Spleen (tissue), 11 donors: ENCODE measurements around the gene DGKE. TPM values are rescaled to one million over a fixed set of nuclear protein-coding genes. Genes with fewer than 3 reads are reported as not detected.

Source experiments
- DNase-seq: peaks from one replicate; pipeline ENCODE4 v3.0.0-alpha.2; 2020
- H3K27ac ChIP-seq, 8 donors: fragments of 200-600 bp; sonication (generic) in 7 of 8; 1 replicate in 4 of 8; 2 replicates in 4 of 8; pipeline versions ENCODE4 v1.5.0 to v1.8.0; 2016 to 2021; ENCODE audit warnings: inconsistent platforms in 4 of 8, mild to moderate bottlenecking in 4 of 8, moderate library complexity in 1 of 8
- H3K27me3 ChIP-seq, 7 donors: fragments of 200-600 bp; sonication (generic) in 6 of 7; replicated peaks in 1 of 7; 1 replicate in 4 of 7; 2 replicates in 3 of 7; pipeline versions ENCODE4 v1.5.0 to v1.8.0; 2016 to 2021; ENCODE audit warnings: inconsistent platforms in 3 of 7, mild to moderate bottlenecking in 1 of 7
- H3K36me3 ChIP-seq, 6 donors: fragments of 200-600 bp; sonication (generic) in 5 of 6; 1 replicate in 4 of 6; 2 replicates in 2 of 6; pipeline versions ENCODE4 v1.5.0 to v1.8.0; 2016 to 2021; ENCODE audit warnings: inconsistent platforms in 2 of 6
- H3K4me1 ChIP-seq, 6 donors: fragments of 200-600 bp; sonication (generic) in 5 of 6; 1 replicate in 3 of 6; 2 replicates in 3 of 6; pipeline versions ENCODE4 v1.5.0 to v1.8.0; 2016 to 2021; ENCODE audit warnings: inconsistent platforms in 3 of 6
- H3K4me3 ChIP-seq, 8 donors: fragments of 200-600 bp; sonication (generic) in 7 of 8; 1 replicate in 4 of 8; 2 replicates in 4 of 8; pipeline versions ENCODE4 v1.5.0 to v1.8.0; 2016 to 2021; ENCODE audit warnings: inconsistent platforms in 4 of 8, mild to moderate bottlenecking in 4 of 8, moderate library complexity in 2 of 8
- H3K9me3 ChIP-seq, 8 donors: fragments of 200-600 bp; sonication (generic) in 7 of 8; 1 replicate in 4 of 8; 2 replicates in 4 of 8; pipeline versions ENCODE4 v1.5.0 to v1.8.0; 2016 to 2021; ENCODE audit warnings: inconsistent platforms in 4 of 8
- POLR2A ChIP-seq, 3 donors: fragments of 450-650 bp; IDR thresholded peaks; one replicate each; pipeline ENCODE4 v1.5.1; 2017; ENCODE audit warnings: antibody characterized with exemption in 3 of 3, mild to moderate bottlenecking in 1 of 3
- POLR2AphosphoS5 ChIP-seq, 3 donors: sonication (generic); formaldehyde crosslinking; IDR thresholded peaks; one replicate each; pipeline ENCODE4 v1.5.1; 2017; ENCODE audit warnings: antibody characterized with exemption in 3 of 3
- WGBS, 5 donors: extraction: QIAGEN DNeasy Blood & Tissue Kit in 3 of 5; methylation state at CpG; one replicate each; pipeline versions ENCODE4 v1.1.5 to v1.1.7; 2013 to 2018; 5-methylcytosine and 5-hydroxymethylcytosine counted together
- intact Hi-C: fragments of 100-400 bp; cut with DNase I; formaldehyde crosslinking; loops from one replicate; pipeline ENCODE4 v1.15.0; 2023; ENCODE audit warnings: low total_unique reads
- polyA plus RNA-seq, 3 donors: library from polyadenylated mRNA; stranded (reverse); fragments of 200-250 nt; gene quantifications; one replicate each; pipeline ENCODE4 v1.2.1, GENCODE V29; 2013
- total RNA-seq, 7 donors: library from RNA; depleted of rRNA in 3 of 7; stranded (reverse); fragments of >200 nt in 3 of 7; fragmentation: NEBNext Ultra II Directional in 4 of 7; extraction: Animal tissue kit (Norgen Biotek cat#: 25700) in 4 of 7; gene quantifications; one replicate each; pipeline versions ENCODE4 v1.1.0 to v1.2.1, GENCODE V29; 2016 to 2021
- TF ChIP-seq, protein P1 (sequence below), 11 experiments: fragments of 200-600 bp in 7 of 11; fragments of 450-650 bp in 4 of 11; sonication (generic) in 4 of 11; IDR thresholded peaks in 8 of 11; conservative IDR thresholded peaks in 3 of 11; 1 replicate in 7 of 11; 2 replicates in 4 of 11; pipeline versions ENCODE4 v1.4.0 to v1.8.0; 2016 to 2021; ENCODE audit warnings: antibody characterized with exemption in 11 of 11, inconsistent platforms in 4 of 11, mild to moderate bottlenecking in 1 of 11
- donor health status: healthy with polysubstance abuse.
- donor health status: DM: no; HTN: no; CAD: no; lungs with moderate emphysema.
- donor health status: DM: no; HTN: no; CAD: no.
- donor health status: Bipolar disorder and iron deficiency.
- donor health status: healthy.
- donor health status: DM: no; HTN: no; CAD: no.
- donor health status: DM: yes; HTN: yes; CAD: no.

Gene DGKE
- total and polyA plus RNA-seq, 10 donors, result 2.3 to 37.3 (median 22.2) TPM

DNA sequence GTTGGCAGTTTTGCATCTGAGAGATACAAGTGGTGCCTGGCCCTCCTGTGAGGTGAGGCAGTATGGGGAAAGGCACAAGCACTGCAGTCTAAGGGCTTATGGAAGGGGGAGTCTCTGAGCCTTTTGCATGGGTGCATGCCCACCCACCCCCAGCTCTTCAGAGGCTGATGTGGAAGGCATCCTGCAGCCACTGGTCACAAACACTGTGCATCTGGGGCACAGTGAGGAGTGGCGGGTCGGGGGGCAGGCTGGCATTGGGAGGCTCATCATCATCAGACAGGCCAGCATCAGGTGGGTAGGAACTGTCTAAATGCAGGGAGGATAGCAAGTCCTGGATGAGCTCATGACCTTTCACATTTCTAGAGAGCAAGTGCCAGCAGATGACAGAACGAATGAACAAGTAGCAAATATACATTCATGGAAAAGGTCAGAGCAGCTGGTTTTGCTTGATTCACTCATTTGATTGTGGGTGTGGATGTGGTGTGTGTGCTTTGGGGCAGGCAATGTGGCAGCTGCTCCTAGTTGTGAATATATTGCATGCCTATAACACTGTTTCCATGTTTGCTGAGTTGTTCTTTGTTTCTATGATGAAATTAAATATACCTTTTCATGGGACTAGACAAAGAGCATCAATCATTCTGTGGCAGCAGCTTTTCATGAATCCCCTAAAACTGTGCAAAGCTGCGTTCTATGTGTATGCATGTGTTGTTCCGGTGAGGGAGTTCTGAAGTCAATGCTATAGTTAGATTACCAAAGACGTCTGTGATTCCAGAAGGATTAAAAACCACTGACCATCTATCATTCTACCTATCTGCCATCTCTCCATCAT is 50.7 kb downstream of the DGKE start:
- 86 to 91% (median 89%) methylated on average over 6 of the region's 6 CpGs for WGBS, 5 donors
- DNase-seq, result no peak
- no peaks in the 10 kb centered on the region for H3K27me3 ChIP-seq

DNA sequence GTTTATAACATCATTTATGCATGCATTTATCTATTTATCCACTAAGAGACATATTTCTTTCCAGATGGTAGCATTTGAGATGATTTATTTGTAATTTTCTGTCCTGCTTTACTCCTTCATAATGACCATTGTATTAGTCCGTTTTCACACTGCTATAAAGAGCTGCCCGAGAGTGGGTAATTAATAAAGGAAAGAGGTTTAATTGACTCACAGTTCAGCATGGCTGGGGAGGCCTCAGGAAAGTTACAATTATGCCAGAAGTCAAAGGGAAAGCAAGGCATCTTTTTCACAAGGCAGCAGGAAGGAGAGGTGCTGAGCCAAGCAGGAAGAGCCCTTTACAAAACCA is 51.3 kb downstream of the DGKE start:
- no peak for DNase-seq
- TF ChIP-seq POLR2A (IDR thresholded peaks at IDR 0.05), result no peak
- TF ChIP-seq, protein P1, sequence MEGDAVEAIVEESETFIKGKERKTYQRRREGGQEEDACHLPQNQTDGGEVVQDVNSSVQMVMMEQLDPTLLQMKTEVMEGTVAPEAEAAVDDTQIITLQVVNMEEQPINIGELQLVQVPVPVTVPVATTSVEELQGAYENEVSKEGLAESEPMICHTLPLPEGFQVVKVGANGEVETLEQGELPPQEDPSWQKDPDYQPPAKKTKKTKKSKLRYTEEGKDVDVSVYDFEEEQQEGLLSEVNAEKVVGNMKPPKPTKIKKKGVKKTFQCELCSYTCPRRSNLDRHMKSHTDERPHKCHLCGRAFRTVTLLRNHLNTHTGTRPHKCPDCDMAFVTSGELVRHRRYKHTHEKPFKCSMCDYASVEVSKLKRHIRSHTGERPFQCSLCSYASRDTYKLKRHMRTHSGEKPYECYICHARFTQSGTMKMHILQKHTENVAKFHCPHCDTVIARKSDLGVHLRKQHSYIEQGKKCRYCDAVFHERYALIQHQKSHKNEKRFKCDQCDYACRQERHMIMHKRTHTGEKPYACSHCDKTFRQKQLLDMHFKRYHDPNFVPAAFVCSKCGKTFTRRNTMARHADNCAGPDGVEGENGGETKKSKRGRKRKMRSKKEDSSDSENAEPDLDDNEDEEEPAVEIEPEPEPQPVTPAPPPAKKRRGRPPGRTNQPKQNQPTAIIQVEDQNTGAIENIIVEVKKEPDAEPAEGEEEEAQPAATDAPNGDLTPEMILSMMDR (IDR thresholded peaks at IDR 0.05 in 8 of 11, conservative IDR thresholded peaks at IDR 0.05 in 3 of 11), result no peak
- WGBS, 5 donors, result 67 to 85% (median 75%) methylated on average over 2 of the region's 2 CpGs
- Histone ChIP-seq H3K9me3 (peaks cover 0 to 24% (median 20%) of the 10 kb centered on the region in 8 donors), H3K4me1 (peaks cover 0 to 25% (median 5%) of the 10 kb centered on the region in 6 donors), H3K4me3 (no peak overlapping the region), H3K27me3 (no peaks in the 10 kb centered on the region), H3K27ac (peak overlapping the region in 6 of 8 donors; percentile 2 to 42 (median 26)), H3K36me3 (peaks cover 0 to 66% (median 38%) of the 10 kb centered on the region in 6 donors)
- intact Hi-C loops, result no loop called here

More for the DNA sequence above, 50.7 kb downstream of the DGKE start:
- intact Hi-C loops, result no loop called here
- peaks cover 0 to 24% (median 20%) of the 10 kb centered on the region in 8 donors for H3K9me3 ChIP-seq
- H3K36me3 ChIP-seq, result peaks cover 0 to 60% (median 32%) of the 10 kb centered on the region in 6 donors
- peaks cover 0 to 29% (median 7%) of the 10 kb centered on the region in 6 donors for H3K4me1 ChIP-seq
- TF ChIP-seq POLR2AphosphoS5 (IDR thresholded peaks at IDR 0.05) (peak; percentile 18 to 67 (median 53)), POLR2A (IDR thresholded peaks at IDR 0.05) (no peak)
- TF ChIP-seq, protein P1 (IDR thresholded peaks at IDR 0.05 in 8 of 11, conservative IDR thresholded peaks at IDR 0.05 in 3 of 11), result no peak
- no peak overlapping the region for H3K4me3 ChIP-seq
- peak overlapping the region in 1 of 8 donors; percentile 39 for H3K27ac ChIP-seq

GRCh38 chr17:56886288-56886731 is 52.4 kb downstream of the DGKE start:
- Histone ChIP-seq H3K9me3 (peaks cover 0 to 24% (median 20%) of the 10 kb centered on the region in 8 donors), H3K36me3 (peaks cover 0 to 76% (median 49%) of the 10 kb centered on the region in 6 donors), H3K27me3 (no peaks in the 10 kb centered on the region), H3K4me1 (peaks cover 0 to 26% (median 6%) of the 10 kb centered on the region in 6 donors), H3K27ac (peak overlapping the region in 4 of 8 donors; percentile 2 to 42 (median 23)), H3K4me3 (no peak overlapping the region)
- DNase-seq, result no peak
- 64 to 82% (median 76%) methylated on average over 2 of the region's 2 CpGs for WGBS, 5 donors
- TF ChIP-seq POLR2AphosphoS5 (IDR thresholded peaks at IDR 0.05), result peak in 2 of 3 donors; percentile 23 to 40
- TF ChIP-seq POLR2A (IDR thresholded peaks at IDR 0.05), result no peak
- intact Hi-C loops, result no loop called here

DNA sequence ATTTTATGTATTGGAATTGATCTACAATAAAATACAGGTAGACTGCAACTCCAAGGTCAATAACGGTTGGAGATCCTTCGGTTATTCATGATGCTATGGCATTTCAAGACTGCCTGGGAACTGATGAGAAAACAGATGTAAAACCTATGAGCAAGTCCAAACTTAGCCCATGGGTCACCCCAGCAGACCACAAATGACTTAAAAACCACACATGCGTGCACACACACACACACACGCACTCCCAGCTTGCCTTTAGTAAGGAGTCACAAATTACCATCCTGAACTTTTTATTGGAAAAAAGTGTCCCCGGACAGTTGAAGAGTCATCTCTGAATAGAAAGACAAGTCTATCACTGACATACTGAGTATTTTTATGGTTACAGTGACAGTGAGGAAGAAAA is 53.2 kb downstream of the DGKE start:
- H3K36me3 ChIP-seq, result peaks cover 0 to 78% (median 57%) of the 10 kb centered on the region in 6 donors
- intact Hi-C loops, result no loop called here

More for the DNA sequence above, 53.2 kb downstream of the DGKE start:
- TF ChIP-seq, protein P1 (IDR thresholded peaks at IDR 0.05 in 8 of 11, conservative IDR thresholded peaks at IDR 0.05 in 3 of 11), result no peak
- TF ChIP-seq POLR2AphosphoS5 (IDR thresholded peaks at IDR 0.05), result no peak
- no peak for TF ChIP-seq POLR2A (IDR thresholded peaks at IDR 0.05)
- Histone ChIP-seq H3K9me3 (peaks cover 0 to 24% (median 20%) of the 10 kb centered on the region in 8 donors), H3K27me3 (no peaks in the 10 kb centered on the region), H3K27ac (no peak overlapping the region), H3K4me1 (peaks cover 0 to 30% (median 9%) of the 10 kb centered on the region in 6 donors), H3K4me3 (no peak overlapping the region)
- 94 to 98% (median 97%) methylated on average over 5 of the region's 5 CpGs for WGBS, 5 donors
- no peak for DNase-seq
